GM12878 (cell line): Measurements from ENCODE around the gene CEBPG. TPM values are rescaled to one million over a fixed set of nuclear protein-coding genes. Genes with fewer than 3 reads are reported as not detected.

Experiments used
- ATAC-seq: fragments of 200-7000 bp; cut with Tn5 transposase; 3 replicates; pipeline ENCODE4 v1.9.1; 2020; ENCODE audit warnings: mild to moderate bottlenecking, moderate library complexity
- BruUV-seq: library from RNA; stranded (reverse); fragments of 400-500 nt; replicated peaks from 2 replicates; lab custom pipeline; 2021; lab: Mats Ljungman, UMichigan
- CTCF ChIA-PET: fragments of 300-600 bp; sonication (Branson Sonifier 250); formaldehyde crosslinking; extraction: SDS; loops from one replicate; lab custom pipeline; 2021; ENCODE audit warnings: inconsistent platforms; lab: Yijun Ruan, JAX
- POLR2A ChIA-PET: fragments of 350-600 bp; formaldehyde crosslinking; extraction: SDS; loops from one replicate; lab custom pipeline; 2021; ENCODE audit warnings: inconsistent platforms; lab: Charles Lee
- RAD21 ChIA-PET: fragments of 300-600 bp; sonication (Branson Sonifier 250); formaldehyde crosslinking; loops from one replicate; lab custom pipeline; 2023; ENCODE audit warnings: antibody characterized with exemption; ENCODE audit not compliant: unreplicated experiment; lab: Charles Lee
- SMC1A ChIA-PET: fragments of 300-600 bp; sonication (Branson Sonifier 250); formaldehyde crosslinking; loops from one replicate; lab custom pipeline; 2023; ENCODE audit not compliant: unreplicated experiment, uncharacterized antibody; lab: Charles Lee
- DNase-seq: peaks from one replicate; pipeline ENCODE4 v3.0.0-alpha.2; 2011; ENCODE audit warnings: low read depth, low spot score
- FAIRE-seq: peaks from 3 replicates; lab custom pipeline; 2011; peaks lifted over from hg19 to GRCh38; lab: Jason Lieb, UNC
- H2AFZ ChIP-seq: 2 replicates; pipeline ENCODE4 v1.6.0; 2011; ENCODE audit warnings: low read depth, low read length, control low read depth; ENCODE audit not compliant: control insufficient read depth
- H3K27ac ChIP-seq: 2 replicates; pipeline ENCODE4 v1.5.1; 2011; ENCODE audit warnings: control low read depth; ENCODE audit not compliant: control insufficient read depth, insufficient read depth
- H3K27me3 ChIP-seq, 2 experiments: replicated peaks in 1 of 2; 2 replicates each; pipeline versions ENCODE4 v1.6.0 to v1.6.1; 2011; ENCODE audit warnings: low read length in 1 of 2; ENCODE audit not compliant: control insufficient read depth in 2 of 2, insufficient read depth in 2 of 2
- H3K36me3 ChIP-seq, 2 experiments: 2 replicates each; pipeline ENCODE4 v1.5.1; 2011; ENCODE audit warnings: low read length in 1 of 2; ENCODE audit not compliant: control insufficient read depth in 2 of 2, insufficient read depth in 2 of 2
- H3K4me1 ChIP-seq: 2 replicates; pipeline ENCODE4 v1.6.1; 2011; ENCODE audit warnings: mild to moderate bottlenecking, low read length, moderate library complexity, mixed read lengths; ENCODE audit not compliant: control insufficient read depth, insufficient read depth
- H3K4me2 ChIP-seq: 2 replicates; pipeline ENCODE4 v1.6.0; 2011; ENCODE audit warnings: control low read depth; ENCODE audit not compliant: control insufficient read depth, insufficient read depth
- H3K4me3 ChIP-seq: fragments of 200-600 bp; sonication (generic); 2 replicates; pipeline ENCODE4 v1.5.1; 2016
- H3K79me2 ChIP-seq: 2 replicates; pipeline ENCODE4 v1.6.0; 2011; ENCODE audit warnings: low read length; ENCODE audit not compliant: control insufficient read depth, insufficient read depth
- H3K9ac ChIP-seq: 2 replicates; pipeline ENCODE4 v1.8.0; 2011; ENCODE audit warnings: low read length, control low read depth, mixed read lengths; ENCODE audit not compliant: control insufficient read depth, insufficient read depth
- H3K9me3 ChIP-seq: replicated peaks from 3 replicates; pipeline ENCODE4 v1.5.1; 2011; ENCODE audit warnings: mild to moderate bottlenecking, low read length; ENCODE audit not compliant: control insufficient read depth, insufficient read depth
- H4K20me1 ChIP-seq: 2 replicates; pipeline ENCODE4 v1.6.0; 2011; ENCODE audit not compliant: control insufficient read depth, insufficient read depth
- EED ChIP-seq: sonication (generic); IDR thresholded peaks from 2 replicates; pipeline ENCODE4 v1.6.1; 2016; ENCODE audit warnings: antibody characterized with exemption, low read depth
- HDGF ChIP-seq: fragments of 450-650 bp; IDR thresholded peaks from 2 replicates; pipeline ENCODE4 v1.6.1; 2016; ENCODE audit warnings: antibody characterized with exemption
- IKZF1 ChIP-seq: fragments of 450-650 bp; conservative IDR thresholded peaks from 2 replicates; pipeline ENCODE4 v1.6.1; 2017; ENCODE audit warnings: antibody characterized with exemption, mild to moderate bottlenecking
- NFXL1 ChIP-seq: fragments of 450-650 bp; IDR thresholded peaks from 2 replicates; pipeline ENCODE4 v1.6.1; 2017; ENCODE audit warnings: antibody characterized with exemption, mild to moderate bottlenecking, borderline replicate concordance
- NFYB ChIP-seq: IDR thresholded peaks from 2 replicates; pipeline ENCODE4 v1.6.1; 2011; ENCODE audit warnings: low read depth, mild to moderate bottlenecking, low read length, improper control_type of control experiment, moderate library complexity; ENCODE audit not compliant: insufficient read depth
- NR2C2 ChIP-seq: IDR thresholded peaks from 2 replicates; pipeline ENCODE4 v1.6.1; 2011; ENCODE audit warnings: borderline replicate concordance, low read depth; ENCODE audit not compliant: control insufficient read depth, insufficient read length
- PML ChIP-seq: IDR thresholded peaks from 2 replicates; pipeline ENCODE4 v1.6.1; 2012; ENCODE audit warnings: low read length, inconsistent platforms
- POLR2A ChIP-seq: IDR thresholded peaks from 2 replicates; pipeline ENCODE4 v1.6.1; 2011; ENCODE audit warnings: low read depth, mild to moderate bottlenecking, low read length
- SP1 ChIP-seq: IDR thresholded peaks from one replicate; pipeline ENCODE4 v1.6.1; 2011; ENCODE audit warnings: low read depth, low read length
- SREBF1 ChIP-seq: IDR thresholded peaks from 2 replicates; pipeline ENCODE4 v1.6.1; 2012; ENCODE audit warnings: mild to moderate bottlenecking, low read length
- TAF1 ChIP-seq: IDR thresholded peaks from 2 replicates; pipeline ENCODE4 v1.6.1; 2011; ENCODE audit warnings: mild to moderate bottlenecking, low read depth, low read length, borderline replicate concordance
- TBL1XR1 ChIP-seq: IDR thresholded peaks from 2 replicates; pipeline ENCODE4 v1.6.1; 2012; ENCODE audit warnings: low read depth, low read length, improper control_type of control experiment
- ZNF24 ChIP-seq: fragments of 450-650 bp; IDR thresholded peaks from 2 replicates; pipeline ENCODE4 v1.6.1; 2017; ENCODE audit warnings: antibody characterized with exemption, mild to moderate bottlenecking
- ZNF622 ChIP-seq: fragments of 450-650 bp; IDR thresholded peaks from 2 replicates; pipeline ENCODE4 v1.6.1; 2017; ENCODE audit warnings: mild to moderate bottlenecking, inconsistent platforms
- WGBS: methylation state at CpG from one replicate; pipeline ENCODE4 v1.1.6; 2016; ENCODE audit warnings: low lambda C conversion rate; ENCODE audit not compliant: insufficient replicate concordance, insufficient coverage; ENCODE audit errors: missing lambda C conversion rate; 5-methylcytosine and 5-hydroxymethylcytosine counted together
- in situ Hi-C: fragments of 300-500 bp; cut with MboI; formaldehyde crosslinking; loops from 9 replicates; pipeline ENCODE4 v1.14.3; 2018; ENCODE audit warnings: mixed read lengths
- intact Hi-C: fragments of 100-400 bp; cut with micrococcal nuclease; formaldehyde crosslinking; loops from one replicate; pipeline ENCODE4 v1.14.2; 2022; ENCODE audit not compliant: unreplicated experiment
- polyA plus RNA-seq, 11 experiments: library from polyadenylated mRNA; depleted of rRNA in 4 of 11; unstranded in 6 of 11; stranded (reverse) in 5 of 11; fragments of >200 nt; fragmentation: Nextera tagmentation in 4 of 11; fragmentation: Illumina TruSeq in 1 of 11; extraction: Ambion mirVana in 4 of 11; extraction: Trizol in 1 of 11; gene quantifications; 1 replicate in 1 of 11; 2 replicates in 10 of 11; pipeline versions ENCODE4 v1.2.1 to v1.2.3, GENCODE V29; 2011 to 2016; ENCODE audit warnings: inconsistent platforms in 2 of 11, missing spikeins in 2 of 11, low read depth in 1 of 11
- total RNA-seq, 4 experiments: library from RNA; depleted of rRNA in 3 of 4; stranded (reverse); fragments of >200 nt in 3 of 4; fragmentation: Illumina TruSeq in 1 of 4; extraction: Trizol in 1 of 4; gene quantifications; 2 replicates each; pipeline versions ENCODE4 v1.2.1 to v1.2.3, GENCODE V29; 2013 to 2021
- TF ChIP-seq, protein P1 (sequence below): IDR thresholded peaks from 2 replicates; pipeline ENCODE4 v1.6.1; 2012; ENCODE audit warnings: improper control_type of control experiment, low read depth, low read length; ENCODE audit not compliant: insufficient replicate concordance
- TF ChIP-seq, protein P2 (sequence below): fragments of 450-650 bp; IDR thresholded peaks from 2 replicates; pipeline ENCODE4 v1.6.1; 2014; ENCODE audit warnings: mild to moderate bottlenecking
- TF ChIP-seq, protein P3 (sequence below): IDR thresholded peaks from 2 replicates; pipeline ENCODE4 v1.6.1; 2012; ENCODE audit warnings: low read length, inconsistent platforms

Gene CEBPG
- total and polyA plus RNA-seq, 10 of the 15 experiments (the other 5 are each of a cell fraction or from before 2014, with no cell fraction given) = 5.2 to 22.4 (median 20.0) TPM

DNA sequence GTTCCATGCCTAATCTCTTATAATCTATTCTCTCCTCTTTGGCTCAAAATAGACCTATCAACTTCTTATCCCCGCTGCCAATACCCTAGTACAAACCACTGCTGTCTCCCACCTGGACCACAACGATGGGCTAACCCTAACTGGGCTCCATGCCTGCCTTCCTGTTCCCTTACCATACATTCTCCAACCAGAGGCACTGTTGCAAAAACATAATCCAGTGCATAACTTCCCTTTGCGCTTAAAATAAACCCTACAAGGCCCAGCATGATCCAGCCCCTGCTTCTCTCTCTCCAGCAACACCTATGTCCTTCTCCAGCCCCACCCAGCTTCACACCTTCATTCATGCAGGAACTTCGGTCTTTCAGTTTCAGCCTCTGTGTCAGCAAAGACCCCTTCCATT, 43.8 kb upstream of the CEBPG start:
- FAIRE-seq (no peak), DNase-seq (no peak), ATAC-seq (no peak)
- H4K20me1 ChIP-seq = no peaks in the 10 kb centered on the region
- no peaks in the 10 kb centered on the region for H3K9me3 ChIP-seq
- ChIA-PET POLR2A (no interaction called here), SMC1A (no interaction called here), CTCF (no interaction called here), RAD21 (no interaction called here)
- H3K4me2 ChIP-seq = no peak overlapping the region
- H3K27me3 ChIP-seq = no peaks in the 10 kb centered on the region; a peak in 2 of 4 replicates
- TF ChIP-seq NR2C2 (no peak), EED (no peak), TAF1 (no peak), ZNF24 (no peak), SP1 (no peak), PML (no peak), POLR2A (no peak), IKZF1 (no peak), SREBF1 (no peak), TBL1XR1 (no peak), ZNF622 (no peak), HDGF (no peak), NFXL1 (no peak), NFYB (no peak)
- TF ChIP-seq, protein P1, sequence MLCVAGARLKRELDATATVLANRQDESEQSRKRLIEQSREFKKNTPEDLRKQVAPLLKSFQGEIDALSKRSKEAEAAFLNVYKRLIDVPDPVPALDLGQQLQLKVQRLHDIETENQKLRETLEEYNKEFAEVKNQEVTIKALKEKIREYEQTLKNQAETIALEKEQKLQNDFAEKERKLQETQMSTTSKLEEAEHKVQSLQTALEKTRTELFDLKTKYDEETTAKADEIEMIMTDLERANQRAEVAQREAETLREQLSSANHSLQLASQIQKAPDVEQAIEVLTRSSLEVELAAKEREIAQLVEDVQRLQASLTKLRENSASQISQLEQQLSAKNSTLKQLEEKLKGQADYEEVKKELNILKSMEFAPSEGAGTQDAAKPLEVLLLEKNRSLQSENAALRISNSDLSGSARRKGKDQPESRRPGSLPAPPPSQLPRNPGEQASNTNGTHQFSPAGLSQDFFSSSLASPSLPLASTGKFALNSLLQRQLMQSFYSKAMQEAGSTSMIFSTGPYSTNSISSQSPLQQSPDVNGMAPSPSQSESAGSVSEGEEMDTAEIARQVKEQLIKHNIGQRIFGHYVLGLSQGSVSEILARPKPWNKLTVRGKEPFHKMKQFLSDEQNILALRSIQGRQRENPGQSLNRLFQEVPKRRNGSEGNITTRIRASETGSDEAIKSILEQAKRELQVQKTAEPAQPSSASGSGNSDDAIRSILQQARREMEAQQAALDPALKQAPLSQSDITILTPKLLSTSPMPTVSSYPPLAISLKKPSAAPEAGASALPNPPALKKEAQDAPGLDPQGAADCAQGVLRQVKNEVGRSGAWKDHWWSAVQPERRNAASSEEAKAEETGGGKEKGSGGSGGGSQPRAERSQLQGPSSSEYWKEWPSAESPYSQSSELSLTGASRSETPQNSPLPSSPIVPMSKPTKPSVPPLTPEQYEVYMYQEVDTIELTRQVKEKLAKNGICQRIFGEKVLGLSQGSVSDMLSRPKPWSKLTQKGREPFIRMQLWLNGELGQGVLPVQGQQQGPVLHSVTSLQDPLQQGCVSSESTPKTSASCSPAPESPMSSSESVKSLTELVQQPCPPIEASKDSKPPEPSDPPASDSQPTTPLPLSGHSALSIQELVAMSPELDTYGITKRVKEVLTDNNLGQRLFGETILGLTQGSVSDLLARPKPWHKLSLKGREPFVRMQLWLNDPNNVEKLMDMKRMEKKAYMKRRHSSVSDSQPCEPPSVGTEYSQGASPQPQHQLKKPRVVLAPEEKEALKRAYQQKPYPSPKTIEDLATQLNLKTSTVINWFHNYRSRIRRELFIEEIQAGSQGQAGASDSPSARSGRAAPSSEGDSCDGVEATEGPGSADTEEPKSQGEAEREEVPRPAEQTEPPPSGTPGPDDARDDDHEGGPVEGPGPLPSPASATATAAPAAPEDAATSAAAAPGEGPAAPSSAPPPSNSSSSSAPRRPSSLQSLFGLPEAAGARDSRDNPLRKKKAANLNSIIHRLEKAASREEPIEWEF = no peak
- TF ChIP-seq, protein P2, sequence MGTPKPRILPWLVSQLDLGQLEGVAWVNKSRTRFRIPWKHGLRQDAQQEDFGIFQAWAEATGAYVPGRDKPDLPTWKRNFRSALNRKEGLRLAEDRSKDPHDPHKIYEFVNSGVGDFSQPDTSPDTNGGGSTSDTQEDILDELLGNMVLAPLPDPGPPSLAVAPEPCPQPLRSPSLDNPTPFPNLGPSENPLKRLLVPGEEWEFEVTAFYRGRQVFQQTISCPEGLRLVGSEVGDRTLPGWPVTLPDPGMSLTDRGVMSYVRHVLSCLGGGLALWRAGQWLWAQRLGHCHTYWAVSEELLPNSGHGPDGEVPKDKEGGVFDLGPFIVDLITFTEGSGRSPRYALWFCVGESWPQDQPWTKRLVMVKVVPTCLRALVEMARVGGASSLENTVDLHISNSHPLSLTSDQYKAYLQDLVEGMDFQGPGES = no peak
- TF ChIP-seq, protein P3, sequence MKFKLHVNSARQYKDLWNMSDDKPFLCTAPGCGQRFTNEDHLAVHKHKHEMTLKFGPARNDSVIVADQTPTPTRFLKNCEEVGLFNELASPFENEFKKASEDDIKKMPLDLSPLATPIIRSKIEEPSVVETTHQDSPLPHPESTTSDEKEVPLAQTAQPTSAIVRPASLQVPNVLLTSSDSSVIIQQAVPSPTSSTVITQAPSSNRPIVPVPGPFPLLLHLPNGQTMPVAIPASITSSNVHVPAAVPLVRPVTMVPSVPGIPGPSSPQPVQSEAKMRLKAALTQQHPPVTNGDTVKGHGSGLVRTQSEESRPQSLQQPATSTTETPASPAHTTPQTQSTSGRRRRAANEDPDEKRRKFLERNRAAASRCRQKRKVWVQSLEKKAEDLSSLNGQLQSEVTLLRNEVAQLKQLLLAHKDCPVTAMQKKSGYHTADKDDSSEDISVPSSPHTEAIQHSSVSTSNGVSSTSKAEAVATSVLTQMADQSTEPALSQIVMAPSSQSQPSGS = no peak
- no TSS peak for BruUV-seq
- in situ Hi-C loops = no loop called here
- intact Hi-C loops = no loop called here
- no peak overlapping the region for H3K4me3 ChIP-seq
- H2AFZ ChIP-seq = no peak overlapping the region
- 19% methylated on average over 4 of the region's 4 CpGs for whole genome bisulfite sequencing
- H3K27ac ChIP-seq = no peak overlapping the region
- no peaks in the 10 kb centered on the region for H3K4me1 ChIP-seq
- H3K9ac ChIP-seq = no peak overlapping the region
- H3K79me2 ChIP-seq = no peaks in the 10 kb centered on the region
- H3K36me3 ChIP-seq = no peaks in the 10 kb centered on the region; a peak in 1 of 4 replicates
